Posterior vena cava (tissue), 2 donors: Measurements from ENCODE around the gene GNB1. TPM values are rescaled to one million over a fixed set of nuclear protein-coding genes. Genes with fewer than 3 reads are reported as not detected.
"Not testable (repeated sequence)": the region's sequence is repeated elsewhere in the genome, so short reads cannot be mapped to it uniquely, and the experiment has no call there.

ENCODE experiments used
- DNase-seq: peaks from one replicate; pipeline ENCODE4 v3.0.0-alpha.2; 2020; ENCODE audit warnings: low spot score
- intact Hi-C, 2 donors: fragments of 100-400 bp; cut with DNase I; formaldehyde crosslinking; loops; one replicate each; pipeline versions ENCODE4 v1.14.1 to v1.14.2; 2022 to 2023
- total RNA-seq, 2 donors: library from RNA; stranded (reverse); fragmentation: NEBNext Ultra II Directional; extraction: Animal tissue kit (Norgen Biotek cat#: 25700); gene quantifications; one replicate each; pipeline ENCODE4 v1.2.1, GENCODE V29; 2021
- donor health status: DM: yes; HTN: yes; CAD: no.
- donor health status: DM: yes; HTN: yes; CAD: no.

GNB1 gene
- total RNA-seq, 2 donors from 2014 or later, result 318 to 379 TPM

DNA sequence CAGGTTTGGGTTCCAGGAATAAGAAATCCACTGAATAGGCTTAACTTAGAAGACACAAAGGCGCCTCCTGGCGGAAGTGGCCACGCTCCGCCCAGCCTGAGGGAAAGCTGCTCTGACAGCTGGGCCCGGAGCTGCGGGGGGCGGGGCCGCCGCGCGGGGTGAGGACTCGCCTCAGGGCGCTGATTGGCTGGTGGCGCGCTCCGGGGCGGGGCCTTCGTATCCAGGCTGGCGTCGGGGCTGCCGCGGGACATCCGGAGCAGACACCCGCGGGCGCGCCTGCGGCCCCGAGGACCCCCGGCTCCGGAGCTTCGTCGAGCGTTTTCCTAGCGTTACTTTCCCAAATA, 144.3 kb downstream of the GNB1 start:
- DNase-seq, intact Hi-C loops: not testable (repeated sequence)

DNA sequence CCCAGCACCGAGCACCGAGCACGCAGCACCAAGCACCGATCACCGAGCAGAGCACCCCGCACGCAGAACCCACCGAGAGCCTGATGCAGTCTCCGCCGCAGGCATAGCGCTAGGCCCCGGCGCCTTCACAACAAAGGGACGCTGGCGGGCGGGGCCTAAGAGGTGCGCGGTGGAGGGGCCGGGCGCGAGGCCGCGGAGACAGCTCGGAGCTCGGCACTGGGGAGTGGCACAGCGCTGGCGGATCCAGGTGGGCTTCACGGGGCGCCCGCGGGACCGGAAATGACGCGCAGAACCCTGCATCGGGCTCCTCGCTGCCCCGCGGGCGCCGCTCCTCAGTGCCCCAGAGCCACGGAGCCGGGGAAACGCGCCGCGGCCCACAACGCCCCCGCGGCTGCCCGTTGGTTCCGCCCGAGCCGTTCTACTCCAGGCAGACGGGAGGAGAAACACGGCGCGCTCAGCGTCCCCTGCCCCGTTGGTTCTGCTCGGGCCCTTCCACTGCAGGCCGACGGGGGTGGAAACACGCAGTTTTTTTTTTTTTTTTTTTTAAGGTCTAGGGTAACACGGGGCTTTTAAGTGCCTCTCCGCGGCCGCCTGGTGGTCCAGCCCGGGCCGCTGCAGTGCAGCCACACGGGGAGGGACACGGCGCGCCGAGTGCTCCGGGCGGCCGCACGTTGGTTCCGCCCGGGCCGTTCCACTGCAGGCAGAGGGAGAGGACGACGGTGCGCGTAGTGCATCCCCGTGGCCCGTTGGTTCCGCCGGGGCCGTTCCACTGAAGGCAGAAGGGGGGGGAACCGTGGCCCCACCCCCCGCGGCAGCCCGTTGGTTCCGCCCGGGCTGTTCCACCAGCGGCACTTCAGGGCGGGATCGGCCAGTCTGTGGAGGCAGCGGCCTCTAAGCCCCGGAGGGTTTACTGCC, 145.0 kb downstream of the GNB1 start:
- intact Hi-C loops, result not testable (repeated sequence)
- DNase-seq, result peak; percentile 94

DNA sequence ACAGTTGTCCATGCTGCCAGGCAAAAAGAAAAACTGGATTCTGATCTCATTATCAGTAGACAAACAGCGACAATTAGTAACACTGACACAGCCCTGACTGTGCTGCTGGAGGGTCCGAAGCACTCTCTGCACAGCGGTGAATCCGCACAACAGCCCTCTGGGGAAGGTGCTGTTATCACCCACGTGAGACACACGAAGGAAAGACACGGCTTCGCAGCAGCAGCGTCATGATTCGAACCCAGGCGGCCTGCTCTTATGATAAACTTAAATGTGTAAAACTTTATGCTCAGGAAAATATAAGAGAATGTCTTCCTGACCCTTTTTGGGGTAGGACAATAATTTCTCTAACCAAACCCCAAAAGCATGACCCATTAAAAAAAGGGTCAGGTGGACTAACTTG, 148.4 kb downstream of the GNB1 start:
- intact Hi-C loops, DNase-seq: not testable (repeated sequence)

DNA sequence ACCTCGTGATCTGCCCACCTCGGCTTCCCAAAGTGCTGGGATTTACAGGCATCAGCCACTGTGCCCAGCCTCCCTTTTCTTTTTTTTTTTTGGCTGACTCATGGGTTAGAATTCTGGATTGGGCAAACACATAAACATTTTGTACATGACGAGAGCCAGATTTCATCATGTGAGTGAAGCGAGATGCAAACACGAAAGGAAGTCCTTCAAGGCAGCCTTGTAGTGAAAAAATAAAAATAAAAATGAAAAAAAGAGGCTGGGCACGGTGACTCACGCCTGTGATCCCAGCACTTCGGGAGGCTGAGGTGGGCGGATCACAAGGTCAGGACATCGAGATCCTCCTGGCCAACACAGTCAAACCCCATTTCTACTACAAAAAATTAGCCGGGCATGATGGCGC, 149.9 kb downstream of the GNB1 start:
- intact Hi-C loops, DNase-seq: not testable (repeated sequence)

DNA sequence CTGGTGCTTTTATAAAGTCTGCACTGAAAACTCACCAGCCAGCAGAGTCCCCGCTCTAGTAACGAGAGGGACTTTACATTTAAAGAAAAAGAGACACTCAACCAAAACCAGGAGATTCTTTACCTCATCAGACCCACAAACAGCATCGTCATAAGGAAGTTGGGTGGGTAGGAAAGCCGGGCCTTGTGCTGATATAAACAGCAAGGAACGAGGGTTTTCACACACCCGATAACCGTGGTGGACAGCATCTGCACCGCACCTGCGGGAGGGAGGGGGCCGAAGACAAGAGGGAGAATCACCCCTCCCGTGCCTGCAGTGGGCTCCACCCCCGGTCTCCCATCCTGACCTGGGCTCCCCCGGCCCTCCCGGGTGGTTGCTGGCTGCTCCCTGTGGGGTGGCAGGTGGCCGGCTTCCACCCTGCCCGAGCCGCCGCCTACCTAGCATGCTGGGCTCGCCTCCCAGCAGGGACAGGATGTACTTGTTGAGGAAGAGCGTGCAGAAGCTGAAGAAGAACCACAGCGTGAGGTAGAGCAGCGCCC, 152.0 kb downstream of the GNB1 start:
- intact Hi-C loops, DNase-seq: not testable (repeated sequence)

DNA sequence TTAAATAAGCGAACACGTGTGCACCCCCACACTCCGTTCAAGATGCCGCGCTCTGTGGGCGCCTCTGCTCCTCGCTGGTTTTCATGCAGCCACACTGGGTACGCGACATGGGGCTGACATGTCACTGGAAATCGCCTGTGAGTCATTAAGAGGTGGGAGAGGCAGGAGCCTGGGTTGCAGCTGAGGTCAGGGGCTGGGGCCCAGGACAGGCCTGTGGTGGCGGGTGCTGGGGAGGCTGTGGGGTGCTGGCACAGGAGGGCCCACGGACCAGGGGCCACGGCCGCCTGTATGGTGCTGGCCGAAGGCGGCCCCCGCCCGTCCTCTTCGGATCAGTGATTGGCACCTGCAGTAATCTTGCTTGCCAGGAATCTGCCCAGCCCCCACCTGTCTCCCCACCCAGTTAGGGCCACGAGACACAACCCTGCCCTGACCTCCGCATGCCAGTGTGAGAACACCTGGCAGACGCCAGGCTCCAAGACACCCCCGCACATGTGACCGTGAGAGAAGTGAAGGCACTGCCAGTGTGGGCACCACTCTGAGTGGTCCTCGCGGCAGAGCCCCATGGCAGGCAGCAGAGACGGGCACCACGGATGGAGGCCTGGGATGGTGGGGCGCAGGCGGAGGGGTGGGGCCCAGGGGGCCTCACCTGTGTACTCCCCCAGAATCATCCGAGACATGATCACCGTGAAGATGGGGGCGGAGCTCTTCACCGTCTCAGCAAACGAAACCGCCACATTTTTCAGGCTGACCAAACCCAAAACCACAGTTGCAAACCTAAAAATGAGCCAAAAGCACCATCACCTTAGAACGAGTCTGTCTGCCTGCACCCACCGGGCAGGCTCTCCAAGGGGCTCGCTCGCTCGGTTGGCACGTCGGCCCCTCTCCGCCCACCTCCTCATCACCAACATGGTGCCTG, 153.0 kb downstream of the GNB1 start:
- DNase-seq, intact Hi-C loops: not testable (repeated sequence)

Other genes with a start within 250 kb of the GNB1 start
- gene CDK11B, start 232.1 kb downstream of the GNB1 start, total RNA-seq, result 10 to 100 TPM; 19.4 to 24.3 TPM
- 10 to 100 TPM; 20.7 to 27.7 TPM for gene SLC35E2B, start 198.3 kb downstream of the GNB1 start, total RNA-seq
- 10 to 100 TPM; 29.2 to 37.7 TPM for gene CDK11A, start 166.7 kb downstream of the GNB1 start, total RNA-seq
- gene NADK, start 112.6 kb downstream of the GNB1 start, total RNA-seq, result 10 to 100 TPM; 60.0 to 63.5 TPM
- under 1 TPM in 1 of 2 donors, not detected in 1; 0.37 TPM for gene CALML6, start 24.2 kb upstream of the GNB1 start, total RNA-seq
- gene TMEM52, start 28.2 kb upstream of the GNB1 start, total RNA-seq, result not detected
- not detected for gene CFAP74, start 112.7 kb upstream of the GNB1 start, total RNA-seq
- under 1 TPM; 0.29 to 0.88 TPM for gene GABRD, start 128.3 kb upstream of the GNB1 start, total RNA-seq
- 1 to 10 TPM; 3.0 to 3.6 TPM for gene PRKCZ, start 159.3 kb upstream of the GNB1 start, total RNA-seq